ENCODE results near the gene ZNF524.

Gene ZNF524

DNA sequence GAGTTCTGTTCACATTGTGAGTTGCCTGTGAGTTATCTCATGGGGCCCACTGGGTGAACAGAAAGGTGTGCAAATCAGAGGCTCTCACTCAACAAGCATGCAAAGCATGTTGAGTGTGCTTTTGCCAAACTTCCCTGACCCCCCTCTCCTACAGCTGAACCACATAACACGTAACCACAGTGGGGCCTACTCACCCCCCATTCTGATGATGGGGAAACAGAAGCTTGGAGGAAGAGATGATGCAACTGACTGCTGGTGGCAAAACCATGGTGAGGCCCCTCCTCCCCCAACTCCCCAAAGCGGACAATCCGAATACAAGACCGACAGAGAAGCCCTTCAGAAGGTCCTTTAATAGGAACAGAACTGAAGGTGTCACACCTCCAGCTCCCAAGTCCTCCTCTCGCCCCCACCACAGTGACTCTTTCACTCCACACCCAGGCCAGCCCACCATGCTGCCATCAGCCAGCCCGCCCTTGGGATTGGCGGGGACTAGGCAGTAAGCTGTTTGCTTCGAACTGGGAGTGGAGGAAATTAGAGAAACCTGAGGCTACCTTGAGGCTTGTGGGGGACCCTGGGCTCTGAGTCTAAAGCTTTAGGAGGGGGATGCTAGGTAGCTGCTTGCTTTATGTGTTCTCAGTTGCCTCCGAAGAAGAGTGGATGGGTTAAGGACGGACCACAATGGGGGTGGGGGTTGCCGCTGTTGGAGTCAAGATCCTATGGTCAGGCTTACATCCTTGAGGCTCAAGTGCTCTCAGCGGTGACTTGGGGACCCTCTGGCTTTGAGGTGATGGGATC, 20.5 kb downstream of the ZNF524 start:
- DNase-seq (ENCODE audit: low spot score): no peak

DNA sequence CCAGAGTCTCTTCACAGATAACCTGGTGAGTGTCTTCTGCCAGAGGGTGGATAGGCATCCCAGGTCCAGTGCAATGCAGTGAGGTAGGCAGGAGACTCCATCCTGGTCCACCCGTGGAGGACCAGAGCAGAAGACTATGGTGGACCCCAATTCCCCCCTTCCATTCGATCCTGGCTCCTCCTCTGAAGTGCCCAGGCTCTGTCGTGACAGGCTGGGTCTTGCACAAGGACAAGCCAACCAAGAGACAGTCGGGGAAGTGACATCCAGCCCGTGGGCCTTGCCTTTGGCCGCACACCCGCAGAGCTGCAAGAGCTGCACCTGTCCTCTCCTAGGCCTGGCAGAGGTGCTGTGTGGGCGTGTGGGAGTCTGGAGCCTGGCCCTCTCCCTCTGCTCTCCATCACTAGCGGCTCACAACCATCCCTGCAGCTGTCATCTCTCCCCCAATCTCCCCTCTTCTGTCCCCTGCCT, 21.2 kb downstream of the ZNF524 start:
- DNase-seq (ENCODE audit: low spot score): no peak

DNA sequence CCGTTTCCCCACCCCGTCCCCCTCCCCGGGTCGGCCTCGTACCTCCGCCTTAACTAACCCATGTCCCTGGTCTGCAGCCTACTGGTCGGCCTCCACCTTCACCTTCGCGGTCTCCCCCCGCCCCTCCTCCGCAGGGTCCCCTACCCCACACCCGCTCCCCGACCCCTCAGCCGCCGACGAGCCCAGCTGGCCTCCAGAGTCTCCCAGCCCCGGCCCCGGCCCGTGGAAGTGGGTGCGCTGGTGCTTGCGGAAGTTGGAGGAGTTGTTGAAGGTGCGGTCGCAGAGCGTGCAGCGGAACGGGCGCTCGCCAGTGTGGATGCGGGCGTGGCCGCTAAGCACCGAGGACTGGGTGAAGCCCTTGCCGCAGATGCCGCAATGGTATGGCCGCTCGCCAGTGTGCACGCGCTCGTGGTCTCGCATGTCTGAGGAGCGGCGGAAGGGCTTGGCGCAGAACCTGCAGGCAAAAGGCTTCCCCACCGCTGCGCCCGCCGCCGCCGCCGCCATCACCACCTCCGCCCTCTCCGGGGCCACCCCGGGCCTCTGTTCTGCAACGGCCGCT, 21.7 kb downstream of the ZNF524 start:
- DNase-seq (ENCODE audit: low spot score): no peak

DNA sequence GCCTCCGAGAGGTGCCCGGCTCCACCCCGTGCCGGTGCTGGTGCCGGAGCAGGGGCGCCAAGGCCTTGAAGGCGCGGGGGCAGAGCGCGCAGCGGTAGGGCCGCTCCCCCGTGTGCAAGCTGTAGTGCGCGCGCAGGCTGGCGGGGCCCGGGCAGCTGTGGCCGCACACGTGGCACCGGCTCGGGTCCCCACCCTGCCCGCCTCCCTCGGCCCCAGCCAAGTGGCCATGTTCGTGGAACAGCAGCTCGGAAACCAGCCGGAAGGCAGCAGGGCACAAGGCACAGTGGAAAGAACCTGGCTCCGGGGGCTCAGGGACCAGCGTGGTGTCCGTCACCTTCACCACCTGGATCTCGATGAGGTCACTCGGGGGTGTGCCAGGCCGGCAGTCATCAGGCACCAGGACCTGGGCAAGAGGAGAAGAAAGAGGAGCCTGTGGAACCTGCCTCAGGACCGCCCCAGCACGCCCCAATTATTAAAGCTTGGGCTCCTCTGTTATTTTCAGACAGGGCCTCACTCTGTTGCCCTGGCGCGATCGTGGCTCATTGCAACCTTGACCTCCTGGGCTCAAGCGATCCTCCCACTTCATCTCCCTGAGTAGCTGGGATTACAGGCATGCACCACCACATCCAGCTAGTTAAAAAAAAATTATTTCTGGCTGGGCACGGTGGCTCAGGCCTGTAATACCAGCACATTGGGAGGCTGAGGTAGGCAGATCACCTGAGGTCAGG, 22.3 kb downstream of the ZNF524 start:
- DNase-seq (ENCODE audit: low spot score): peak; percentile 11

- DNase-seq (ENCODE audit: low spot score): no peak
Observed at GRCh38 chr19:55623130-55623529, 23.0 kb downstream of the ZNF524 start.

DNA sequence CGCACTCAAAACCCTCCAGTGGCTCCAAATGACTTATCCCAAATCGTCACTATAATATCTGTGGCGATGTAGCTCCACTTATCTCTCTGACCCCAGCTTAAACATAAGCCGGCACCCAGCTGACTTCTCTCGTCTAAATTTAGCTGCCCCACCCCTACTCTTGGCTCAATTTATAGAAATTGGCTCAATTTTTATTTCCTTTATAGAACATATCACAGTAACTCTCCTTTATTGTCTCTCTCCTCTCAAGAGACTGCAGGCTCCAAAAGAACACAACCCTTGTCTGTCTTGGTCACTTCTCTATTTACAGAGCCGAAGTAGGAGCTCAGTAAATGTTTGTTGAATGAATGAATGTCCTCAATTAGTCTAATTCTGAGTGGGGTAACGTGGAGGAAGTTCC, 23.5 kb downstream of the ZNF524 start:
- DNase-seq (ENCODE audit: low spot score): no peak

DNA sequence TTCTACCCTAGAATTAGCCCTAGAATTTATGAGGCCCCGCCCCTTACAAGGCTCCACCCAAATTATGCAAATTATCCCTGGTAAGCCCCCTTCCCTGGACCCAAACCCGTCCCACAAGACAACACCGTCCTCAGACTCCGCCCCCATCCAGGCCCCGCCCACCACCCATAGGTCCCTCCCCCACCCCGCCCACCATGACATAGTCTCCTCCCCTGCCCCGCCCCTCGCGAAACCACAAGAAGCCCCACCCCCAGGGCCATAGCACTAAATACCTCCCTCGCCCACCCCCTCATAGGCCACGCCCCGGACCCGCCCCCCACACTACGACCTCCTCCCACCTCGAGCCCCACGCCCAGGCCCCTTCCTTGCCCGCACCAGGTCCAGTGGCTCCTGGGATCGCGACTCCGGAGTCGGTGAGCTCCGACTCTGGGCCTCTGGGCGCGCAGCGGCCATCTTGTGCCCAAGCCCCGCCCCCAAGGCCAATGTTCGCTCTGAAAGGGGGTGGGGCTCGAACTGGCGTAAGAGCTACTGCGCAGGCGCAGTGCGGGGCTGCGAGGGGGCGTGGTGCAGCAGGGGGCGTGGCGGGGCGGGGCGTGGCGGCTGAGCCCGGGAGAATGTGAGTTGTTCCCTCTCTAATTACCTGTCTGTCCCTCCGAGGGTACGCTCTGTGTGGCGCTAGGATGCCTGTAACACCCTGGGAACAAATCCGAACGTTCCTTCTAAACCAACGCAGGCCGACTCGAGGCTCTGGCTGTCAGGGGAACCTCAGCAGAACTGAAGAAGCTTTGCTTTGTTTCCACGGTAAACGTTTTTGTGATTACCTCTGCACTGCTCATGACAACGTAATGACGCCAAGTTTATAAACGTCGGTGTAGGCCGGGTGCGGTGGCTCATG, 24.3 kb downstream of the ZNF524 start, which contains the start of gene ZNF784:
Gene ZNF784 (minus strand): TSS at position 458 of the 895 bp plus-strand sequence. CDS start 5 bp downstream, at position 453.
- peak; percentile 93 for DNase-seq (ENCODE audit: low spot score)

- no peak for DNase-seq (ENCODE audit: low spot score)
Observed at GRCh38 chr19:55625004-55625326, 24.9 kb downstream of the ZNF524 start.

GRCh38 chr19:55626350-55626749, 26.3 kb downstream of the ZNF524 start:
- no peak for DNase-seq (ENCODE audit: low spot score)

GRCh38 chr19:55632463-55632834, 32.4 kb downstream of the ZNF524 start:
- DNase-seq (ENCODE audit: low spot score): peak; percentile 54

GRCh38 chr19:55633861-55634260, 33.8 kb downstream of the ZNF524 start:
- DNase-seq (ENCODE audit: low spot score): no peak

- DNase-seq (ENCODE audit: low spot score): no peak
Observed at GRCh38 chr19:55635334-55635717, 35.2 kb downstream of the ZNF524 start.

- DNase-seq (ENCODE audit: low spot score): no peak
Observed at GRCh38 chr19:55635856-55636440, 35.9 kb downstream of the ZNF524 start.

DNA sequence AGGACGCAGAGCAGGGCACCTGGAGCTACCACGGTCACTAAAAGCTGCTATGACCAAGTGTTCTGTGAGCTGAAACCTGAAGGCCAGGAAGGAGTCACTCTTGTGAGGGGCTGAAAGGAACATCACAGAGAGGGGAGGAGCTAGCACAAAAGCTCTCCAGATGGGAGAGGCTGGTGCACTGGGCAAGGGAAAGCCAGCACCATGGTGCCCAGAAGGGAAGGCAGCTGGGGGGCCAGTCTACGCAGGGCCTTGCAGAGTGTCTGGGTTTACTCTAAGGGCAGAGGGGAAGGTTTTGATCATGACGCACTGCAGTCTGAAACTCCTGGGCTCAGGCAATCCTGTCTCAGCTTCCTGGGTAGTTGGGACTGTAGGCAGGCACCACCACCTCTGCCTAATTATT, 36.6 kb downstream of the ZNF524 start:
- DNase-seq (ENCODE audit: low spot score): no peak

- no peak for DNase-seq (ENCODE audit: low spot score)
Observed at GRCh38 chr19:55637534-55637933, 37.4 kb downstream of the ZNF524 start.

- DNase-seq (ENCODE audit: low spot score): no peak
Observed at GRCh38 chr19:55638864-55639359, 38.8 kb downstream of the ZNF524 start.

- no peak for DNase-seq (ENCODE audit: low spot score)
Observed at GRCh38 chr19:55640043-55640576, 40.0 kb downstream of the ZNF524 start.

DNA sequence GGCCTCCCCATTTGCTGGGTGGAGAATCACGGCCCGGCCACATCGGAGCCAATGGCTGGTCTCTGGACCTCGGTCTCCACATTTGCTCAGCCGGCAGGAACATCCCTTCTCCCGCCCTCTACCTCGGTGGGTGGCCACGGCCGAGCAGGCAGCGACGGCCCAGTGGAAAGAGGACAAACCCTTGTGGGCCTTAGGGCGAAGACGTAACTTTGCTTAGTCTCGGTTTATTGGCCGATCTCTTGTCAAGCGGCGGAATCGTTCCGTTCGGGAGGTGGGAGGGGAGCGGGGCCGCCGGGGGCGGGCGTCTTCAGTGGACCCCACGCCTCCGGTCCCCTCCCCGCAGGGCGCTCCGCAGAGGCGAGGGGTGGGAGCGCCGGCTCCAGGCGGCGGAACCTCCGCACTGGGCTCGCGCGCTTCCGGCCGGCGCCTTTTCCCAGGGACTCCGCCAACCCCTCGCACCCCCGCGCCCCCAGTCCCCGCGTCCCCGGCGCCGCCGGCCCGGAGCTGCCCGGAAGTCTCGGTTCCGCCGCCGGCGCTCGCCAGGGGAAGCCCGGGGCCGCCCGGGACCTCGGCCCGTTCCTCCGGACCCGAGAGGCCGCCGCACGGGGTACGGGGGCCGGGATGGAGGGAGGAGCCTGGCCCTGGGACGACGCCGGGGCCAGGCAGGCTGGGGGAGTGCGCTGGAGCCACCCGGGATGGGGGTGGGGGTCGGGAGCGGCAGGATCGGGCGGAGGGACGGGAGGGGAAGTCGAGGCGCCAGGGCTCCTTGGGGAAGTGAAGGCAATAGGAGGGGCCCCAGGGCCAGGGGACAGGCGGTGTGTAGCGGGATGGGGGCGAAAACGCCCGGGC, 40.7 kb downstream of the ZNF524 start, which contains the start of gene ZNF580:
Gene ZNF580 (plus strand): TSS at position 426 of the 849 bp plus-strand sequence. CDS start 1,507 bp downstream, outside the sequence.
- peak; percentile 84 for DNase-seq (ENCODE audit: low spot score)

GRCh38 chr19:55641426-55642152, 41.5 kb downstream of the ZNF524 start:
- no peak for DNase-seq (ENCODE audit: low spot score)
